Inferior parietal cortex (tissue), 1 donor: ENCODE data around the gene PRRT1B.

ENCODE experiments used
- DNase-seq: peaks from one replicate; pipeline ENCODE4 v3.0.0-alpha.2; 2016; ENCODE audit errors: extremely low spot score

Gene PRRT1B

DNA sequence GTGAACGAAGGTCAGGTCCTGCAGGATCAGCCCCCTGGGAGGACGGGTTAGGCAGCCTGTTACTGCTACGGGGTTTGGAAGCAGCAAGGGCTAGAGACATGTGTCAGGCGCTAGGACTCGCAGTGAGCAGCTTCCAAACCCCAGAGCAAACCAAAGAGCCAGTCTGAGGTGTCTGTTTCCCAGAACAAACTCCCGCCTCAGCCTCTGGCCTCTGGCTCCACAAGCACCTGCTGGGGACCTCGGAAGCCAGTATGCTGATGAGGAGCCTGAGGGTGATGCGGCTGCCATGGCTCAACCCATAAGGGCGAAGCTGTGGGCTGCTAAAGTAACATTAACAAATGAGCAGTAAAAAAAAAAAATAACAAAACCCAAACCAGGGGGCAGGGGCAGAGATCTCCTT lies 35.0 kb downstream of the PRRT1B start:
- DNase-seq = no peak

DNA sequence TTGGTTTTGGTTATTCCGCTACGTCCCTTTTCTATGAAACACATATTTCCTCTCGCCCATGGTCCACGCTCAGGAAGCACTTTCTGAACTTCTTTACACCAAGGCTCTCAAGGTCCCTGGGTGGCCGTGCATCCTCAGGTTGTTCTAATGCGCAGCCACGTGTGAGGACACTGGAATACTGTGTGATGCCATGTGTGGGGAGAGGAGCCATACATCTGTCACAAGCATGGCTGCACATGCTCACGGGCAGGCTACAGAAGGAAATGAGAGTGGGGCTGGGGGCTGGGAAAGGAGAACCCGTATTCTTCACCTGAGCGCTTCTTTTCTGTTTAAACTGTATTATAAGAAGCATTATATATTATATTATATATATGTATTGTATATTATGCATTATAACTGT lies 36.7 kb downstream of the PRRT1B start:
- no peak for DNase-seq

DNA sequence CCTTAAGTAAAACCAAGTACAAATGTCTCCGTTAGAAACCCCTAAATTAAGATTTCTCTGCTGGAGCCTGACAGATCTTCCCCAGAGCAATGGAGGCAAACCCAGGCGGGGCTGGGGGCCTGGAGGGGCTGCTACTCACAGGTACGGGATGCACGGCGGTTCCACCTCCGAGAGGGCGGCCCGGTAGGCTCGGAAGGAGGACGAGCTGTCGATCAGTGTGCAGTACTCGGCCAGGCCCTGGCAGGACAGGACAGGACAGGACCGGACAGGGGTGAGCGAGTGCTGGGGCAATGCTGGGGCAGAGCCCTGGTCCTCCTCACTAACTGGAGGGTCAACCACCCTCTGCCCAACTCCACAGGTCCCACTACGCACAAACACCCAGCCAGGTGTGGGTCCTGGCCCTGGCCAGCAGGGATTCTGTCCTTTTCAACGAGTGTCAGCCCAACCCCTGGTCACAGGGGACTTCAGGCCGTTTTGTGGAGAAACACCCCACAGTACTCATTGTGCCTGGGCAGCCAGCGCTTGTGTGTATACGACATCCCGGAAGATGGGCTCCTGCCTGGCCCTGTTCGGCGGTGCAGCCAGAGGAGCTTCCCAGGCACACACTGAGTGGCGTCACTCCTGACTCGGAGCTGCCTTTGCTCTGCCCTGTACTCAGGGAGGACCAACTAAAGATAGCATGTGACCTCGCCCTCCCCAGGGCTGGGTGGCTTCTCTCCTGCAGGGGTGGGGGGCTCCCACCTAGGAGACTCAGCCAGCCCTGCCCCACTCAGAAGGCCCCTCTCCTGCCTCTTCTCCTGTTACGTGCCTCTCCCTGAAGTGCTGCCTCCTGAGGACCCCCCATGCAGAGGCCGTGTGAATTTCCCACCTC lies 37.4 kb downstream of the PRRT1B start:
- no peak for DNase-seq

DNA sequence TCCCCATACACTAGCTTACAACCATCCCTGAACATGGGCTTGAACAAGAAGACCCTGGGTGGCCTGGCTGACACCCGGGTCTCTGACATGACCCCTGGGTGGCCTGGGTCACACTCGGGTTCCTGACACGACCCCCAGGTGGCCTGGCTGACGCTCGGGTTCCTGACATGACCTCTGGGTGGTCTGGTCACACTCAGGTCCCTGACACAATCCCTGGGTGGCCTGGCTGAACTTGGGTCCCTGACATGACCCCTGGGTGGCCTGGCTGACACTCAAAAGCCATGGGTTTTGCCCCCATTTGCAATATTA lies 38.0 kb downstream of the PRRT1B start:
- no peak for DNase-seq

DNA sequence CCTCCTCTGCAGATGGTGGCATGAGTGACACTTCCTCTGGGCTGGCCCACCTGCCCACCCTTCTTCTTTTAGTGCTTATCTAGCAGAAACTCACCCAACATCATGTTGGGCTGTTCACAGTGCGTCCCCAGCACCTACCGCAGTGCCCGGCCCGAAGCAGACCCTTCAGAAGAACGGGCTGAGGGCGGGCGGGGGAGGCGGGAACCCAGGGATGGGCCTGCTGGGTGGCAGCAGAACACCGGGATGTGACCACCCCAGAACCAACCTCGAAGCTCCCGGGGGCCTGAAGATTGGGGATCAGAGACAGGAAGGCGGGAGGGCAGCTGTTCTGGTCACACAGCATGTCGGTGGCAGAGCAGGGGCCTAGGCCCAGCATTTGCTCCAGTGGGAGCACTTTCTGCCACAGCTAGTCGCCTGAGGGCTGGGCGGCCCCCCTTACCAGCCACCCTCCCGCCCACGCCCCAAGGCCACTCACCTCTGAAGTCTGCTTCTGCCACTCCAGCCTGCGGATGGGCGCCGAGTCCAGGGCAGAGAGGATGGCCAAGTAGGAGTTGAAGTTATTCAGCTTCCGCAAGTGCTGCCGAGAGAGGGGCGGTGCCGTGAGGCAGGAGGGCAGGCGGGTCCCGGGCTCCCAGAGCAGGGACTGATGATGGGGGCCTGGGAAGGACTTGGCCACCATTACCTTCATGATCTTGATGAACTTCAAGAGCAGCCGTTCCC lies 38.7 kb downstream of the PRRT1B start:
- DNase-seq = no peak

DNA sequence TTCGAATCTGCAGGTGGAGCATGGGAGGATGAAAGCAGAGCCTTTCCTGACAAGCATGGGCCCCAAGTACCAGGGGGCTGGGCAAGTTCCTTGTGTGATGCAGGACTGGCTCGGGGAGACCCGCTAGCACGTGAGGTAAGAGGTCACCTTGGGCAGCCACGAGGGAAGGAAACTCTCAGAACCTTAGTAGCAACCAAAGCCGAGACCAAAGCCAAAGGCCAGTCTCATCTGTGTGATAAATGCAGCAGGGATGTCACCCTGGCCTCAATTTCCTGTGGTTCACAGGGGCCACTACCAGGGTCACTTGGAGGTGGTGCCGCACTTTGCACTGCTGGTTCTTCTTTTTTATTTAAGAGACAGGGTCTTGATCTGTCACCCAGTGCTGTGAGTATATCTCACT lies 39.5 kb downstream of the PRRT1B start:
- DNase-seq = no peak

DNA sequence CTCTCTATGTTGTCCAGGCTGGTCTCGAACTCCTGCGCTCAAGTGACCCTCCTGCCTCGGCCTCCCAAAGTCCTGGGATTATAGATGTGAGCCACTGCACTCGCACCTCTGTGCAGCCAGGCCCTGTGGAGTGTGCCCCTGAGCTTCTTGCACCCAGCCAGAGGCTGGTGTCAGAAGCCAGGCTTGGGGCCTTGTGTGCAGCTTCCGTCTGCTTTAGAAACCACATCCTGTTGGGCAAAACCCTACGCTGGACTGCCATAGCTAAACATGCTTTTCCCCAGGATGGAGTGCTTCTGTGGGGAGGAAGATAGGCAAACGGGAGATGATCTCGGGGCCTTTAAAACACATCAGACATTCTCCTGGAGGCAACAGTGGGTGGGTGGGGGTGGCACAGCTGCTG lies 40.1 kb downstream of the PRRT1B start:
- DNase-seq = no peak

DNA sequence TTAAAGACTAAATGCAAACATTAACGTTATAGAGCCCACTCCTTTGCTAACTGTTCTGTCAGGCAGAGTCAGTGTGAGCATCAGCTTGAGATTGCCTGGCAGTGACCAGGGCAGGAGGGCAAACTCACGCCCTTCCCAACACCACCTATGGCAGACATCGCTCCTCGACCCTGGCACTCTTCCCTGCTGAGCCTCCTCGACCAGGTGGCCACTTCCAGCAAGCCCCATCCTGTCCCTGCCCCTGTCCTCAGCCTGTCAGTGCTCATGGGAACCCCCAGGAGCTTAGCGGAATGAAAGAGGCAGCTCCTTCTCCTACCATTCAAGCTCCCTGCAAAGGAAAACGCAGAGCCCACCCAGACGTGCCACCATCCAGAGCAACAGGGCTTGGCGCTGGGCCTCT lies 42.0 kb downstream of the PRRT1B start:
- no peak for DNase-seq

DNA sequence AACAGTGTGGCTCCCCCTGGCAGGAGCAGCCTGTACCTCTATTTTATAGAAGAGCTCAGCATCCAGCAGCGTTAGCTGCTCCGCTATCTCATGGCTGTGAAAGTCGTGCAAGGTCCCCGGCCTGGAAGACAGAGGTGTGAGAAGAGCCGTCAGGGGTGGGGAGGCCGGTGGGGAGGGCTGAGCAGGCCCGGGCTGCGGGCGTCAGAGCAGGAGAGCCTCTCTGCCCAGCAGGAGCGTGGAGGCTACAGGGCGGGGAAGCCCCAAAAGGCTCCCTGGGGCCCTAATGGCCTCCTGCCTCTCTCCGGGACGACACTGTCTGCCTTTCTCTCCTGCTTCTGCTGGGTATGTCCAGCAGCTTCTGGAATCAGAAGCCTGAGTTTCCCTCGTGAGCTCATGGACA lies 42.6 kb downstream of the PRRT1B start:
- no peak for DNase-seq

DNA sequence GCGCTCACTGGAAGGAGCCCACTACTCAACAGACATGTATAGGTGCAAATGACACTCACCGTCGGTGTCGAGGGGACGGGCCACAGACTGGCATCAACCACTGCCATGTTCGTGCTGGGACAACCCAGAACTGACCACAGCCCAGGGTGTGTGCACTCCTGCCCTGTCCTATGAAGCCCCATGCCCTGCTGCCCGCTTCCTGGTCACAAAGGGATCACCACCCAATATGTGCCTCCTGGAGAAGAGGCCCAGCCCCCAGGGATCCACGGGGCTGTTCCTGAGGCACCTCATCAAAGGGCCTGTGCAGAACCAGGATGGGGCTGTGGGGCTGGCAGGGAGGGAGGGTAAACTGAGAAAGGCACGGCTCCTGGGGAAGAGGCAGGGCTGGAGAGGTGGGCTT lies 43.1 kb downstream of the PRRT1B start:
- DNase-seq = no peak

DNA sequence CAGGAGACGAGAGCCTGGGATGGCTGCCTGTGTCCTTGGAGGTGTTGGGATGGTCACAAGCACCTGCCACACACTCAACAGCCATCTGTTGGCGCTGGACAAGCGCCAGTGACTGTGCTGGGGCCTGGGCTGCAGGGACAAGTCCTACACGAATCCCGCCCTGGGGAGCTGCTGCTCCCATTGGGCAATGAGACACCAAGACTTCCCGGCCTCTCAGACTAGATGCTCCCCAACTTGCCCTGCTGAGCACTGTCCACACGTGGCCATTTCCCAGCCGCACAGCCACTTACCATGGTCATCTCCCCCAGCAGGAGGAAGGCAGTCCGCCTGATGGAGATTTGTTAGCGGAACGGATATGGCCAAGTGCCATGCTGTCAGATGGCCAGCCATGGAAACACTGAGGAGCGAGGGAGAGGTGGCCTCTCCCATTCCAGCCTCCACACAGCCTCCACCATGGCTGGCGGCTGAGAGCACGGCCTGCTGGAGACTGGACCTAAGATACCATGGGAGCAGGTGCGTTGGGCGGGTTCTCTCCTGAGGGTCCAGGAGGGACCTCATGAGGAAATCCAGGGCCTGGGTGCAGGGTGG lies 43.9 kb downstream of the PRRT1B start:
- no peak for DNase-seq

DNA sequence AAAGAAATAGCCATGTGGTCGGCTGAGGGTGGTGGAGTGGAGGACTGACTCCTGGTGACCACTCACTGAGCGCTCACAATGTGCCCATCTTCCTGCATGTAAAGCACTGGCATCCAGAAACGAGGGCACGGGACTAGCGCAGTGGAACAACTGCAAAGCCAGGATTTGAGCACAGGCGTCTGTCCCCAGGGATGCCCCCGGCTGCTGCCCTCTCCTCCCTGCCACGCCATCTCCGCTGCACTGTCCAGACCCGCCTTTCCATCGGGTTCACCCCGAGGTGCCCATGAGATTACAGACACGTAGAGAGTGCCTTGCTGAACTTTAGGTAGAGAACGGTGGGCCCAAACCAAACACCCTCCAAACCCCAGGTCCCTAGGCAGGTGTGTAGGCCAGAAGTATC lies 44.7 kb downstream of the PRRT1B start:
- DNase-seq = no peak

DNA sequence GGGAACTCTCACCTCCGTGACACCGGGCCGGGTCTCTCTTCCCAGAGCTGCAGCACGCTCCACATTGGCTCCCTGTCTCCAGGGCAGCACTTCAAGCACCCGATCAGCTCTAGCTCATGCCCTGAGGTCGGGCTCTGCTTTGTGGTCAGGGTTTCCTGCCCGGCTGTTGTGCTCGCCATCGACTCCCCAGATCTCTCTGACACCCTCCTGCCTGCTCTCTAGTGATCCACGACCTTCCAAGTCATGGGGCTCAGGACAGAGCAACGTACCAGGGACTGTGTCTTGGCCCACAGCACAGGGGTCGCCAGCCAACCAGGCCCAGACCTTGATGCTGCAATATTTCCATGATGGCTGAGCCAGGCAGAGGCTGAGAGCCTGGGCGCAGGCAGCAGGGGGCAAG lies 45.1 kb downstream of the PRRT1B start:
- DNase-seq = no peak

DNA sequence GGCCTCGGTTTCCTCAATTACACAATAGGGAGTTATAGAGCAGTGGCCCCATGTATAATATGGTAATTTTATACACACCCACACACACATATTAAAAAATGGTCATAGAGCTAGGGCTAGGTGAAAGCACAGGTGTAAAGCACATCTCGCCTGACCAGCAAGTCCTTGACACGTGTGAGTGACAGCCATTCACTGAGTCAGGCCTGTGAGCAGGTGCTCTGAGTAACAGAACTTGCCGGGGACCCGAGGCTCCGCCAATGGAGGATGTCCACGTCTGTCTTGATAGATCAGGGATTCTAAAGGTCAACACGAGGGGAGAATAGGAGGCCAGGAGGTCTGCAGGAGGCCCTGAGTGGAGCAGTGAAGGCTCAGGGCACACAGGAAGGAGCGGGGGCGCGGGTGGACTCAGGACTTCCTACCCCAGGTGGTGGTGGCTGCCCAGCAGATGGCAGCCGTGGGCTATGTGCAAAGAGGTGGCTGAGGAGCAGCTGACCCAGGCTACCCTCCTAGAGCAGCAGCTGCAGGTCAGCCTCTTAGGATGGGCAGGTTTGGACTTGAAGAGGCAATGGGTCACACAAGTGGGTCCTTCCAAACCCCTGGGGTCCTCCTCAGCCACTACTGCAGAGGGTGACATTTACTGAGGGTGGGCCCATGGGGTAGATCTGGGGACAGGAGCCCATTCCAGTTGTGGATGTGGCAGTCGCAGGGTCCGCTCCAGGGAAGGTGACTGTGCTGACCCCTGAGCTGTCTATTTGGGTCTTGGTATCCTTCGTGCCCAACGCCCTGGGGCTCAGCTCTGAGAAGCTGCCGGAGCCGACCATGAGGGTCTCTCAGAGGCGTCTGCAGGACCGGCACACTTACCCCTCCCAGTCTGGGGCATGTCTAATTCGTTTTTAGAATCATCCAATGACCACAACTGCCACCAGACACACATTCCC lies 45.9 kb downstream of the PRRT1B start:
- peak; percentile 64 for DNase-seq

DNA sequence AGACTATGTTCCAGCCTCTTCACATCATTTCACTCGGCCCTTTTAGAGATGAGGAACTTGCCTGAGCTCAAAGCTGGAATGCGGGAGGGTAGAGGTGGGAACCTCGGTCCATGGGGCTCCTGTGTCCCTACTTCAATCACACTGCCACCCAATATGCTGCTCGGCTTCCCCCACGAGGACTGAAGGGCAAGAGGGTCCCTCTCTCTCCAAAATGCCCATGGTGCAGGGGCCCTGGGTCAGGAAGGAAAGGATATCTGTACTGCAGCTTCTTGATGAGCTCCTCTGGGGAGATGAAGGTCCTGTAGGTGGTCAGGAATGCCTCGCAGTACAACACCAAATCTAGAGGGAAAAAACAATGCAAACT lies 46.5 kb downstream of the PRRT1B start:
- no peak for DNase-seq

DNA sequence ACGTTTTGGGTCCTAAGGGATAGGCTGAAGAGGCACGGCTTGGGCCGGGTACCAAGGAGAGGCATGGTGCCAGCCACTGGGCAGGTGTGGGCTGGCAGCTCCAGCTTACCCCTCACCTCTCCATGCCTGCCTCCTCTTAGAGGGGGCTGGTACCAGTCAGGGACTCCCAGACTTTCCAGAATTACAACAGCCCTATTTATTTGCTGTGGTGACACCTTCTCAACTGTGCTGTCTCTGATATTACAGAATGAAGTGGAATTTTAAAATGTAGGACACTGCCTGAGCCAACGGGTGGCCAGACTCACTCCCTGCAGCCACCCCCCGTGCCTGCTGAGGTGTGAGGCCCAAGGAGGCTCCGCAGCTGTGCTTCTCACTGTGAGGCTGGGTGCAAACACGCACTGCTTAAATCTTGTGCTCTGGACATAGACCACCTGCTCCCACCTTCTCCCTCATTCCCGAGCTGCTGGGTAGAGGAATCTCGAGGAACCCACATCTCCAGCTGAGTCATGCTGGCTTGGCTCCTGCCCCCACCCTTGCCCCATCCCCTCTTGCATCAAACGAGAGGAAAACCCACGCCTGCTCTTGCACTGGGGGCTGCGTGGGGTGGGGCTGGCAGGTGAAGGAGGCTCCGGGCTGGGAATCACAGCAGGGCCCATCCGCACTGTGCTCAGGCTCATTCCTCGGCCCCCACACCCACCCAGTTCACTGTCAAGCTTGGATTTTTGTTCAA lies 47.9 kb downstream of the PRRT1B start:
- DNase-seq = no peak

DNA sequence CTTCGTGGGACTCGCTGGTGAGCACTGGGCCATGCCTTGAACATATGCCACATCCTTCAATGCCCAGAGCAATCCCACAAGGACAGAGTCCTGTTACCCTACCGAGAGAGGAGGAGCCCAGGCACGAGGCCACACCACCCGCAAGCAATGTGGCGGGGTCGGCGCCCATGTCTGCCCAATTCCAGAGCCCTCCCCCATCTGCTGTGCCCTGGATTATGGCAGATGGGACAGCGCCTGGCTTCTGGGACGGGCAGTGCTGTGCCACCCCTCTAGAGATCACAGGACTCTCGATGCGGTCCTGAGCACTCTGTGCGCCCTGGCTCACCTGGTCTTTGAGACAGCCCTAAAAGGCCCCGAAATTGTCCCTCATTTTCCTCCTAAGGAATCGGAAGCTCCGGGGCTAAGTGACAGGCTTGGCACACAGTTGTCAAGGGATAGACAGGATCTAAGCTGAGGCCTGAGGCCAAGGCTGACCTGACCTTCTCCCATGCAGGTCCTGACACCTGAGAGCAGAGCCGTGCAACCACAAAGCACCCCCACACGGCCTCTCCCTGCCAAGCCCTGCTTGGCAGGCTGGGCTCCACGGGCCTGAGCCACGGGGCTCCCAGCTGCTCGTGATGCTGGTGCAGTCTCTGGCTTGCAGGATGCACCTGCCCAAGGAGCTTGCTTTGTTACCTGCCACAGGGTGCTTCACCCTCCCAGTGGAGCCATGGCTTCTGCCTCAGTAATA lies 48.8 kb downstream of the PRRT1B start:
- DNase-seq = no peak

DNA sequence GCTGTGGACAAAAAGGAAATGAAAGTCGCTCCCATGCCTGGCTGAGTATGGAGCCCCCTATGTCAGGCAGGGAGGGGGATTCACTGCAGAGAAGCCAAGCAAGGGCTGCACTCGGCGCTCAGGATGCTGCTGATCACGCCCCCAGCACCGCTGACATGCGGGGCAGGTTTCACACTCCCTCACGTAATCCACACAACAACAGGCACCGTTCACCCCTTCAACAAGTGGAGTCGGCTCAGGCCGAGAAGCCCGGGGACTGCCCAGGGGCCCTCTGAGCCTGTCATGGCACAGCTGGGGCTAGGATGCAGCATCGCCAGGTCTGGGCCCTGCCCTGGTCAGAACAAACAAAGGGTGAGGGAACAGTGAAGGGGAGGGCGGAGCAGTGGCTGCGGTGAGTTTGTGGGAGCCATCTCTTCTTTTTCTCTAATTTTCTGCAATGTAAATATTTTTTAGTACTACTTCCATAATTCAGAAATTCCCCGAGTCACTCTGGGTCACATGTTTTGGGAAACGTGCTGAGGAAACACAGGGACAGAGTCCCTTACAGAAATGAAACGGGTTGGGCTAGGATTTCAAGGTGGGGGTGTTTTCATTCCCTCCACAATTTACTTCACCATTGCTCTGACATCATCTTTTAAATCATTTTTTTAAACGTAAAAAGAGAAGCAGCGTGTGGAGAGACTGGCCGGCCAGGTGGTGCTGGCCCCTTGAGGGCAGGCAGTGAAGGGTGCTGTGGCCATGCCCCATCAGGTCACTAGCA lies 49.8 kb downstream of the PRRT1B start:
- no peak for DNase-seq

DNA sequence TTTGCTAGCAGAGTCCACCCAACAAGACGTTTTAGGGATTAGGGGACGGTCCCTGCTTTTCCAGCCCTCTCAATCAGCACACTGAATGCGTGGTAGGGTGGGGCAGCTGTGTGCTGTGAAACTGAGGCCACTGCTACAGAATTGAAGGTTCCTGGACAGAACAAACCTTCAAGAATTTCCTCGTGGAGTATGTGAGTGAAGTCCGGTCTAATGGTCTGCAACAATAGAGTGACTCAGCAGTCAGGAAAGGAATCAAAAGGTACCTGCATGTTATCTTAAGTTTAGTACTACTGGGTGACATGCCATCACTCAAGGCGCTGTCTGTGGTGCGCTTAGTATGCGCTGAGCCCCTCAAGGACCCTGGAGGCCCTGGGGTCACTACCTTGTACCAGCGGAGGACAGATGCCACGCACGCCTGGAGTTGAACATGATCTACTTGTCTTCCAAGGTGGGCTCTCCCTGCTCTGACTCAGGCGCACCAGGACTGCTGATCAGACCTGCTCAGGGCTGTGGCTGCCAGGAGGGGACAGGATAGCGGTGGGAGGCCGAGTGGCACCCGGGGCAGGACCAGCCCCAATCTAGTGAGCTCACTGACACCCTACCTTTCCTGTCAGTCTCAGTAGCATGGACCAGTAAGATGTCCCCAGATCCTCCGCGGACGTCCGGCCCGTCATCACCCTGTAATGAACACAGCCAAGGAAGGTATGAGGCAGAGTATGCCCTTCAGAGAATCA lies 50.5 kb downstream of the PRRT1B start:
- DNase-seq = no peak
